Stomach (tissue), 9 donors: ENCODE results near the gene SZT2. TPM values are rescaled to one million over a fixed set of nuclear protein-coding genes. Genes with fewer than 3 reads are reported as not detected.

ENCODE experiments used
- DNase-seq, 2 donors: peaks; one replicate each; pipeline versions ENCODE4 v3.0.0 to v3.0.0-alpha.2; 2013 to 2019
- H3K27ac ChIP-seq, 5 donors: fragments of 200-600 bp in 4 of 5; sonication (generic) in 4 of 5; one replicate each; pipeline ENCODE4 v1.5.1; 2013 to 2019; ENCODE audit warnings: mild to moderate bottlenecking in 1 of 5, moderate library complexity in 1 of 5
- H3K27me3 ChIP-seq, 3 donors: fragments of 200-600 bp; sonication (generic); one replicate each; pipeline ENCODE4 v1.5.1; 2017 to 2019; ENCODE audit warnings: mixed run types in 1 of 3
- H3K36me3 ChIP-seq, 4 donors: fragments of 200-600 bp; sonication (generic); 1 replicate in 3 of 4; 2 replicates in 1 of 4; pipeline ENCODE4 v1.5.1; 2016 to 2019
- H3K4me1 ChIP-seq, 4 donors: fragments of 200-600 bp; sonication (generic); one replicate each; pipeline ENCODE4 v1.5.1; 2016 to 2019
- H3K4me3 ChIP-seq, 4 donors: fragments of 200-600 bp; sonication (generic) in 3 of 4; one replicate each; pipeline ENCODE4 v1.5.1; 2016 to 2019; ENCODE audit warnings: mild to moderate bottlenecking in 1 of 4
- H3K9me3 ChIP-seq, 4 donors: fragments of 200-600 bp; sonication (generic); one replicate each; pipeline ENCODE4 v1.5.1; 2016 to 2019
- EP300 ChIP-seq: sonication (generic); formaldehyde crosslinking; IDR thresholded peaks from one replicate; pipeline ENCODE4 v1.6.1; 2017; ENCODE audit warnings: antibody characterized with exemption
- POLR2A ChIP-seq, 4 donors: fragments of 450-650 bp; IDR thresholded peaks; one replicate each; pipeline ENCODE4 v1.6.1; 2016; ENCODE audit warnings: antibody characterized with exemption in 4 of 4, control low read depth in 2 of 4, mild to moderate bottlenecking in 1 of 4, moderate library complexity in 1 of 4
- POLR2AphosphoS5 ChIP-seq, 3 donors: sonication (generic); formaldehyde crosslinking; IDR thresholded peaks; one replicate each; pipeline ENCODE4 v1.6.1; 2016; ENCODE audit warnings: antibody characterized with exemption in 3 of 3
- WGBS, 5 donors: extraction: QIAGEN DNeasy Blood & Tissue Kit in 3 of 5; methylation state at CpG; one replicate each; pipeline versions ENCODE4 v1.1.5 to v1.1.7; 2013 to 2018; 5-methylcytosine and 5-hydroxymethylcytosine counted together
- intact Hi-C: fragments of 100-400 bp; cut with DNase I; formaldehyde crosslinking; loops from one replicate; pipeline ENCODE4 v1.15.1; 2023; ENCODE audit warnings: low total_unique reads
- polyA plus RNA-seq, 3 donors: library from polyadenylated mRNA; stranded (reverse); fragments of 200-250 nt; gene quantifications; one replicate each; pipeline ENCODE4 v1.2.3, GENCODE V29; 2013
- total RNA-seq, 5 donors: library from RNA; depleted of rRNA; stranded (reverse); fragments of >200 nt; gene quantifications; one replicate each; pipeline versions ENCODE4 v1.1.0 to v1.2.3, GENCODE V29; 2014 to 2016
- TF ChIP-seq, protein P1 (sequence below), 7 experiments: fragments of 450-650 bp in 4 of 7; fragments of 200-600 bp in 3 of 7; sonication (generic) in 3 of 7; IDR thresholded peaks; one replicate each; pipeline ENCODE4 v1.5.1; 2016 to 2019; ENCODE audit warnings: antibody characterized with exemption in 7 of 7, control low read depth in 2 of 7, mild to moderate bottlenecking in 1 of 7
- donor health status: healthy with polysubstance abuse.
- donor health status: Bipolar disorder and iron deficiency.
- donor health status: healthy.

The SZT2 gene
- total and polyA plus RNA-seq, 8 donors = 4.9 to 69.3 (median 52.9) TPM

DNA sequence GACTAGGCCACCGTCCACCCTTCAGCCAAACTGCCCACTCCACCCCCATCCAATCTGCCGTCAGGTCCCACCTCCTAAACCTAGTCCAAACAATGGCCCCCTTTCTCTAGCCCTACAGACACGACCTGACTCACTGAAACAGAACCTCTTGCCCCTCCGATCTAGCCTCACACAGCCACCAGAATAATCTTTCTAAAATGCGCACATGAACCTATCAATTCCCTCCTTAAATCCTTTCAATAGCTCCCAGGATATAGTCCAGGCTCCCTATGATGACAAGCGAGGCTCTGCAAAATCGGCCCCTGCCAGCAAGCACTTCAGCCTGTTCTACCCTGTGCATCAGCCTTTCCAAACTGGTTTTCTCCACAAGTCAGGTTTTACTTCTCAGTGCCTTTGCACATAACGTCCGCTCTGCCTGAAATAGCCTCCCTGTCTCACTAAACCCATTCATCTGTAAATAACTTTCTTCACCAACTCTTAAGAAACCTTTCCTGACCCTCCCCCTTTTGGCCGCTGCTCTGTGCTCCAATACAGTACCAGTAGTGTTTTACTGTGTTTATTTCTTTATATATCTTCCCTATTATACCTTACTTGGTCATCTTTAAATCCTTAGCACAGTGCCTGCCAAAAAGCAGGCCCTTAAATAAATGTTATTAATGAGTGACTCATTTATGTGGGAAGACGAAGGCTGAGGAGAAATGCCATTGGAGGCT, 39.9 kb upstream of the SZT2 start:
- peak in 1 of 2 donors; percentile 65 for DNase-seq
- Histone ChIP-seq H3K4me1 (peaks cover 7 to 36% (median 23%) of the 10 kb centered on the region in 4 donors), H3K36me3 (no peaks in the 10 kb centered on the region), H3K9me3 (no peaks in the 10 kb centered on the region), H3K27ac (peak overlapping the region; percentile 88 to 97 (median 93)), H3K4me3 (peak overlapping the region; percentile 53 to 55 (median 54)), H3K27me3 (no peaks in the 10 kb centered on the region)
- 28 to 43% (median 32%) methylated on average over 11 of the region's 11 CpGs for WGBS, 5 donors
- TF ChIP-seq POLR2AphosphoS5 (IDR thresholded peaks at IDR 0.05) (no peak), EP300 (no peak), POLR2A (IDR thresholded peaks at IDR 0.05) (no peak)
- TF ChIP-seq, protein P1, sequence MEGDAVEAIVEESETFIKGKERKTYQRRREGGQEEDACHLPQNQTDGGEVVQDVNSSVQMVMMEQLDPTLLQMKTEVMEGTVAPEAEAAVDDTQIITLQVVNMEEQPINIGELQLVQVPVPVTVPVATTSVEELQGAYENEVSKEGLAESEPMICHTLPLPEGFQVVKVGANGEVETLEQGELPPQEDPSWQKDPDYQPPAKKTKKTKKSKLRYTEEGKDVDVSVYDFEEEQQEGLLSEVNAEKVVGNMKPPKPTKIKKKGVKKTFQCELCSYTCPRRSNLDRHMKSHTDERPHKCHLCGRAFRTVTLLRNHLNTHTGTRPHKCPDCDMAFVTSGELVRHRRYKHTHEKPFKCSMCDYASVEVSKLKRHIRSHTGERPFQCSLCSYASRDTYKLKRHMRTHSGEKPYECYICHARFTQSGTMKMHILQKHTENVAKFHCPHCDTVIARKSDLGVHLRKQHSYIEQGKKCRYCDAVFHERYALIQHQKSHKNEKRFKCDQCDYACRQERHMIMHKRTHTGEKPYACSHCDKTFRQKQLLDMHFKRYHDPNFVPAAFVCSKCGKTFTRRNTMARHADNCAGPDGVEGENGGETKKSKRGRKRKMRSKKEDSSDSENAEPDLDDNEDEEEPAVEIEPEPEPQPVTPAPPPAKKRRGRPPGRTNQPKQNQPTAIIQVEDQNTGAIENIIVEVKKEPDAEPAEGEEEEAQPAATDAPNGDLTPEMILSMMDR (IDR thresholded peaks at IDR 0.05) = no peak
- intact Hi-C loops = no loop called here

DNA sequence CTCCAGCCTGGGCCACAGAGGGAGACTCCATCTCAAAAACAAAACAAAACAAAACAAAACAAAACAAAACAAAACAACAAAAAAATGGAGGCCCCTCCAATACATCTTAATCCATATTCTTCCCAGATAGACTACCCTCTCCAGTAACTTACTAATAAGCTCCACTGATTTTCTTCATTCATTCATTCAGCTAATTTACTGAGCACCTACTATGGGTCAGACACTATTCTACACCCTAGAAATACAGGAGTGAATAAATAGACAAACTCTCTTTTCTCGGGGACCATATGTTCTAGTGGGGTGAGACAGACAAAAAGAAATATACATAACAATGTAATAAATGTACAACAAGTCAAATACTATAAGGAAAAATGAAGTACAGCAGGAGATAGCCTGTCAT, 38.7 kb upstream of the SZT2 start:
- peaks cover 7 to 27% (median 17%) of the 10 kb centered on the region in 4 donors for H3K4me1 ChIP-seq
- TF ChIP-seq POLR2AphosphoS5 (IDR thresholded peaks at IDR 0.05) (no peak), POLR2A (IDR thresholded peaks at IDR 0.05) (no peak), EP300 (no peak)
- TF ChIP-seq, protein P1 (IDR thresholded peaks at IDR 0.05) = no peak
- H3K36me3 ChIP-seq = no peaks in the 10 kb centered on the region
- H3K27ac ChIP-seq = peak overlapping the region in 2 of 5 donors; percentile 3 to 46
- H3K27me3 ChIP-seq = no peaks in the 10 kb centered on the region
- H3K9me3 ChIP-seq = no peaks in the 10 kb centered on the region
- no peak for DNase-seq
- intact Hi-C loops = no loop called here
- WGBS, 5 donors = 85 to 95% (median 92%) methylated on average over 1 of the region's 1 CpG
- no peak overlapping the region for H3K4me3 ChIP-seq

DNA sequence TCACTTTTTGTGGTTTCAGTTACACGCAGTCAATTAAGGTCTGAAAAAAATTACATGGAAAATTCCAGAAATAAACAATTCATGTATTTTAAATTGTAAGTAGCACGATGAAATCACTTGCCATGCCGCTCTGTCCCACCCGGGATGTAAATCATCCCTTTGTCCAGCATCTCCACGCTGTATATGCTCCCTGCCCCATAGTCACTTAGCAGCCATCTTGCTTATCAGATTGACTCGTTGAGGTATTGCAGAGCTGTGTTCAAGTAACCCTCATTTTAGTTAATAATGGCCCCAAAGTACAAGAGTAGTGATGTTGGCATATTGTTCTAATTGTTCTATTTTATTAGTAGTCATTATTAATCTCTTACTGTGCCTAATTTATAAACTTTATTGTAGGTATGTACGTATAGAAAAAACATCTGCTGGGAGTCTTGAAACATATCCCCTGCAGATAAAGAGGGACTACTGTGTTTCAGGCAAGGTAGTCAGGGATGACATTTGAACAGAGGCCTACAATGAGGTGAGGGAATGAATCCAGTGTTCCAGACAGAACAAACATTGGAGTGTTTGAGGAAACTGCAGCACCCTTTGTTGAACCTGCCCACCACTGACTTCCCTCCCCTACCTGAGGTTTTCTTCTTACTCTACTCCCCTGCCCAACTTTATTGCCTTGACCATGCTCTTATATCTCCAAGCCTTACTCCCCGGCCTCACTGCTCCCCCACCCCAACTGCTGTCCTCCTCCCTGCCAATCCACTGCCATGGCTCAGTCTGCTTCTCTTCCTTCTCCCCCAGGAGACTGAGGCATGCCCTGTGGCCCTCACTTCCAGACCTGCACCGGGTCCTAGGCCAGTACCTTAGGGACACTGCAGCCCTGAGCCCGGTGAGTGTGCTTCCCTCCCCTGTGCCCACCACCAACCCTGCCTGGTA, 38.0 kb upstream of the SZT2 start:
- Histone ChIP-seq H3K27me3 (no peaks in the 10 kb centered on the region), H3K27ac (peak overlapping the region in 4 of 5 donors; percentile 3 to 51 (median 36)), H3K4me3 (no peak overlapping the region), H3K9me3 (no peaks in the 10 kb centered on the region), H3K4me1 (peaks cover 7 to 27% (median 17%) of the 10 kb centered on the region in 4 donors), H3K36me3 (no peaks in the 10 kb centered on the region)
- 72 to 82% (median 82%) methylated on average over 10 of the region's 10 CpGs for WGBS, 5 donors
- TF ChIP-seq POLR2A (IDR thresholded peaks at IDR 0.05) = no peak
- no peak for TF ChIP-seq EP300
- intact Hi-C loops = no loop called here
- DNase-seq = no peak

DNA sequence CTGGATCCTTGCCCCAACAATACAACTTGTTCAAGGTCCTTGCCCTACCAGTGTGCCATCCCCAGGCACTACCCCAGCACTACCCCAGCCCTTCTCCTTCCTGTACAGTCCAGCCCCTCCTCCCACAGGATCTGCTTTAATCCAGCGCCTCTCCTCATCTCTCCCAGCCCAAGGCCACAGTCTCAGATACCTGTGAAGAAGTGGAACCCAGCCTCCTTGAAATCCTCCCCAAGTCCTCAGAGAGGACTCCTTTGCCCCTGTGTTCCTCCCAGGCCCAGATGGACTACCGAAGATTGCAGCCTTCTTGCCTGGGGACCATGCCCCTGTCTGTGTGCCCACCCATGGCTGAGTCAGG, 37.4 kb upstream of the SZT2 start:
- H3K36me3 ChIP-seq = no peaks in the 10 kb centered on the region
- no peak overlapping the region for H3K4me3 ChIP-seq
- H3K27ac ChIP-seq = peak overlapping the region in 4 of 5 donors; percentile 3 to 51 (median 36)
- DNase-seq = no peak
- TF ChIP-seq POLR2AphosphoS5 (IDR thresholded peaks at IDR 0.05) = no peak
- intact Hi-C loops = no loop called here
- no peaks in the 10 kb centered on the region for H3K27me3 ChIP-seq
- 96 to 100% (median 97%) methylated on average over 2 of the region's 2 CpGs for WGBS, 5 donors
- peaks cover 7 to 27% (median 18%) of the 10 kb centered on the region in 4 donors for H3K4me1 ChIP-seq
- no peaks in the 10 kb centered on the region for H3K9me3 ChIP-seq

DNA sequence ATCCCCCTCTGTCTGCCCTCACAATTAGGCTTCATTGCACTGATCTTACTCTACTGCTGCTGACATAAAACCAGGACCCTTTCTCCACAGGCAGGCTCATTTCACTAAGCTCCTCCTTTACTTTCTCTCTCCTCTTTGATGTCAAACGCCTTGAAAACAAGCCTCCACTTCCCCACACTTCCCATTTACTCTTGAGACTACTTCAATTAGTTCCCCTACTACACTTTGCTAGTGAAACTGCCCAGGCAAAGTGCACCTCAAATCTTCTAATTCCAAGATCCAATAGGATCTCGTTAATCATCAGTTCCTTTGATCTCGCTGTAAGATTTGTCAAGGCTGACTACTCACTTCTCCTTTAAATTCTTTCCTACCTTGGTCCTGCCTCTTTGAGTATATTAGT, 36.8 kb upstream of the SZT2 start:
- Histone ChIP-seq H3K4me3 (no peak overlapping the region), H3K36me3 (no peaks in the 10 kb centered on the region), H3K4me1 (peaks cover 7 to 31% (median 22%) of the 10 kb centered on the region in 4 donors), H3K27me3 (no peaks in the 10 kb centered on the region), H3K27ac (no peak overlapping the region), H3K9me3 (no peaks in the 10 kb centered on the region)
- intact Hi-C loops = no loop called here
- no peak for DNase-seq
- WGBS, 5 donors = 55 to 78% (median 66%) methylated on average over 3 of the region's 3 CpGs
- TF ChIP-seq POLR2A (IDR thresholded peaks at IDR 0.05) = no peak
- TF ChIP-seq POLR2AphosphoS5 (IDR thresholded peaks at IDR 0.05) = no peak
- no peak for TF ChIP-seq EP300
- TF ChIP-seq, protein P1 (IDR thresholded peaks at IDR 0.05) = no peak
